Stimulated activated CD4-positive, alpha-beta T cell treated with anti-CD3 and anti-CD28 coated beads, Interleukin-1b, Interleukin-23, amount 100 ng/mL, for 4 hours (primary cell): Measurements from ENCODE around the gene ANKRD30A.
"Not testable (repeated sequence)": the region's sequence is repeated elsewhere in the genome, so short reads cannot be mapped to it uniquely, and the experiment has no call there.

Experiments used
- DNase-seq, 2 donors: peaks; one replicate each; pipeline ENCODE4 v3.0.0-alpha.2; 2020; ENCODE audit warnings: low read depth in 2 of 2

ANKRD30A gene

GRCh38 chr10:37125191-37125732 lies at the start of gene ANKRD30A:
Gene ANKRD30A (plus strand): TSS chr10:37125598. CDS start chr10:37125788, 190 bp downstream.
- no peak for DNase-seq

DNA sequence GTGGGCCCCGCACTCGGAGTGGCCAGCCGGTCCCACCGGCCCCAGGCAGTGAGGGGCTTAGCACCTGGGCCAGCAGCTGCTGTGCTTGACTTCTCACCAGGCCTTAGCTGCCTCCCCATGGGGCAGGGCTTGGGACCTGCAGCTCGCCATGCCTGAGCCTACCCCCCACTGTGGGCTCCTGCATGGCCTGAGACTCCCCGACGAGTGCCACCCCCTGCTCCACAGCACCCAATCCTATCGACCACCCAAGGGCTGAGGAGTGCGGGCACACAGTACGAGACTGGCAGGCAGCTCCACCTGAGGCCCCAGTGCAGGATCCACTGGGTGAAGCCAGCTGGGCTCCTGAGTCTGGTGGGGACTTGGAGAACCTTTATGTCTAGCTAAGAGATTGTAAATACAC lies 49.3 kb upstream of the ANKRD30A start:
- not testable (repeated sequence) for DNase-seq

GRCh38 chr10:37095792-37096573 lies 29.4 kb upstream of the ANKRD30A start:
- no peak for DNase-seq

- no peak for DNase-seq
Measured at GRCh38 chr10:37101261-37101660, 24.1 kb upstream of the ANKRD30A start.

GRCh38 chr10:37109000-37109399 lies 16.4 kb upstream of the ANKRD30A start:
- no peak for DNase-seq

GRCh38 chr10:37124532-37124931 lies 866 bp upstream of the ANKRD30A start:
- no peak for DNase-seq

GRCh38 chr10:37125921-37126320 lies 523 bp downstream of the ANKRD30A start:
- DNase-seq, result no peak

DNA sequence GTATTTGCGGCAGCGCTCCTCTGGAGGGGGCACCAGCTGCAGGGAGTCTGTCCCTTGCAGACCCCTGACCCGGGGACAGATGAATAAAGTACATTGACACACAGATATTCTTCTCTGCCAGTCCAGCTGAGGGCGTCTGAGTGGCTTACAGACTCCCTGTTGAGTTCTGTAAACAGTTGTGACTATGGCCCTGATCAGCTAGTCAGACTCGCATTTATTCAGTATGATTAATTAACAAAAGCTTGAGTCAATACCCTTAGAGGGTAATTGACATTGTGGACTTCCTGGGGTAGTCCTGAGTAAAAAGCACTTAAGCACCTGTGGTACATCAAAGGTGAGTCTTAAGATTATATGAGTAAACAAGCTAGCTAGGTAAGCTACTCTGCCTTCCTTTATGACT lies 21.0 kb downstream of the ANKRD30A start:
- no peak for DNase-seq

GRCh38 chr10:37162430-37162829 lies 37.0 kb downstream of the ANKRD30A start:
- not testable (repeated sequence) for DNase-seq

- DNase-seq, result not testable (repeated sequence)
Measured at GRCh38 chr10:37171945-37172344, 46.5 kb downstream of the ANKRD30A start.

DNA sequence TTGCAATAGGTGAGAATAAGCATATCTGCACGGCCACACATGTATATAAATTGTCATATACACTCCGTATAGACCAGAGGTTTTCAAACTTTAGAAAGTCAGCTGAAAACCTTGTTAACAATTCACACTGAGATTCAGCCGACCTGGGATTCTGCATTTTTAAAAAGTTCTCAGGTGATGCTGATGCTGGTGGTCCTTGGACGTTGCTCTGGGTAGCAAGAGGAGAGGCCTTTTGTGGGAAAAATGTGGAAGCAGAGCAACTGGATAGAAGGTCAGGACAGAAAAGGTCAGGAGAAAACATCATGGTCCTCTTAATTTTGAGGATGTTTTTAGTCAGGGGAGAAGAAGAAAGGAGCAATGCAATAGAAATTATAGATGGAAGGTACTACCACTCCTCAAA lies 52.9 kb downstream of the ANKRD30A start:
- DNase-seq, result not testable (repeated sequence)

DNA sequence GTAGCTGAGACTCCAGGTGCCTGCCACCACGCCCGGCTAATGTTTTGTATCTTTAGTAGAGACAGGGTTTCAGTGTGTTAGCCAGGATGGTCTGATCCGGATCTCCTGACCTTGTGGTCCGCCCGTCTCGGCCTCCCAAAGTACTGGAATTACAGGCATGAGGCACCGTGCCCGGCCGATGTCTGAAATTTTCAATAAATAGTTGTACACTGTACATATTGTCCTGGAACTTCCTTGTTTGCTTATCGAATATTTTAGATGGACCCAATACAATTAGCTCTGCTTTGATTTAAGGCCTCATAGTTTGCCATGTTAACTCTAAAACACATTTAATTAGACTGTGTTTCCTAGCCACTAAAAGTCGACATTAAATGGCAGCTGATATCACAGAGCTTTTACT lies 57.3 kb downstream of the ANKRD30A start:
- DNase-seq, result not testable (repeated sequence)

GRCh38 chr10:37206132-37206531 lies 80.7 kb downstream of the ANKRD30A start:
- DNase-seq, result no peak

GRCh38 chr10:37220866-37221265 lies 95.5 kb downstream of the ANKRD30A start:
- no peak for DNase-seq

GRCh38 chr10:37222046-37222445 lies 96.6 kb downstream of the ANKRD30A start:
- DNase-seq, result no peak

DNA sequence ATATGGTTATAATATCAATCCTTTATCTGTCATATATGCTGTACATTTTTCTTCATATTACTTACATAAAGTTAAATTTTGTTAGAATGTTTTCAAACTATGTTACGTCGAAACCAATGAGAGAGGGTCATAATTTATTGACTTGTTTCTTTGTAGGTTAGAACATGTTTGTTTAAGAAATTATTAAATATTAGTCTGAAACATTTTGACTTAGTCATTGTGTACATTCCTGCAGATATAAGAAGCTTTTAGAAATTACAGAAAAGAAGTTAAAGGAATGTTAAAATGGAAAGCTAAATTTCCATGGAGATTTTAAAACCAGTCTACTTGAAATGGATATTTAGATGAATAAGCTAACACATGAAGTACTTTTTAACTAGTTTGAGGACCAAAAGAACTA lies 99.8 kb downstream of the ANKRD30A start:
- no peak for DNase-seq

GRCh38 chr10:37226524-37226923 lies 101.1 kb downstream of the ANKRD30A start:
- DNase-seq, result no peak

- no peak for DNase-seq
Measured at GRCh38 chr10:37234692-37235091, 109.3 kb downstream of the ANKRD30A start.

GRCh38 chr10:37236093-37236492 lies 110.7 kb downstream of the ANKRD30A start:
- DNase-seq, result no peak

GRCh38 chr10:37240223-37240622 lies 114.8 kb downstream of the ANKRD30A start:
- no peak for DNase-seq

- DNase-seq, result no peak
Measured at GRCh38 chr10:37246637-37247036, 121.2 kb downstream of the ANKRD30A start.

DNA sequence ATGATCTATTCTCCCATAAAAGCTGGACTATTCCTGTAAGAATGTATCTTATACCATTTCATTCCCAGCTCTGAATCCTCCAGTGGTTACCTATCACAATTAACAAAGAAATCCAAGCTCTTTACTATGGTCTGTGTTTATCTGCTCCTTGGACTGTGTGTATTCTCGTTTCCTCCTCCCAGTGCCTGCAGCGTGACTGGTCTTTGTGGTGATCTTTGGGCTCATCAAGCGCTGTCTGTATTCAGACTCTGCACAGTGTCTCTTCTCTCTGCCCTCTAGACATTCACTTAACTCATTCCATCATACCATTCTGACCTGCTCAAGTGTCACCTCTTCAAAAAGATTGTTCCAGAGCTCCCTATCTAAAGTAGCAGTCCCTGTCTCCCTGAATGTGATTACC lies 130.4 kb downstream of the ANKRD30A start:
- DNase-seq, result not testable (repeated sequence)

DNA sequence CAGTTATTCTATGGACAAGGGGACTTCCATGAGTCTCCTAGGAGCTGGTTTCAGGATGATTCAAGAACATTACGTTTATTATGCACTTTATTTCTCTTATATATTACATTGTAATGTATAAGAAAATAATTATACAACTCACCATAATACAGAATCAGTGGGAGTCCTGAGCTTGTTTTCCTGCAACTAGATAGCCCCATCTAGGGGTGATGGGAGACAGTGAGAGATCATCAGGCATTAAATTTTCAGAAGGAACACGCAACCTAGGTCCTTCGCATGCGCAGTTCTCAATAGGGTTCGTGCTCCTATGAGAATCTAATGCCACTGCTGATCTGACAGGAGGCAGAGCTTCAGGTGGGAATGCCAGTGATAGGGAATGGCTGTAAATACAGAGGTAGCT lies 137.9 kb downstream of the ANKRD30A start:
- no peak for DNase-seq

DNA sequence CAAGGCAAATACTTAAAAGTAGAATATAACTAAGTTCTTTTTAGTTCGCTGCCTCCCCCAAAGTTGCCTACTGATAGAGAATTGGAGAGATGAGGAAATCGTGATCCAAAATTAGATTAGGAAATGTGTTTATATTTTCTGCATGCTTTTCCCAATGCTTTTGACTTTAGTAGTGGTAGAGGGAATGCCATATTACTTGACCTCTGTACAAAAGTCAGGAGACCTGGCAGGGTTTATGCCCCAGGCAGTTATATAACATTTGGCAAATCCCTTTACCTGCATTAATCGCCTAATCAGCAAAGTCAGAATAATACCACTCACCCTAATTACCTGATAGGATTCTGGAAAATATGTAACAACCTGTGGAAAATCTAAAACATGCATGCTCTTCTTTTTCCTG lies 142.9 kb downstream of the ANKRD30A start:
- DNase-seq, result no peak
